HEK293T (cell line): ENCODE data around the gene PRDM15.

ENCODE experiments used
- CTCF ChIA-PET: fragments of 350-600 bp; formaldehyde crosslinking; extraction: SDS; loops from one replicate; lab custom pipeline; 2021; ENCODE audit warnings: antibody characterized with exemption, inconsistent platforms; lab: Yijun Ruan, JAX
- POLR2A ChIA-PET: fragments of 350-600 bp; formaldehyde crosslinking; extraction: SDS; loops from one replicate; lab custom pipeline; 2020; ENCODE audit warnings: antibody characterized with exemption, inconsistent platforms; lab: Yijun Ruan, JAX
- DNase-seq: peaks from one replicate; pipeline ENCODE4 v3.0.0; 2012; ENCODE audit warnings: mixed read lengths; ENCODE audit errors: extremely low spot score
- ARNT ChIP-seq: fragments of 450-650 bp; IDR thresholded peaks from 2 replicates; pipeline ENCODE4 v1.6.1; 2017; ENCODE audit warnings: mild to moderate bottlenecking
- BHLHE40 ChIP-seq: fragments of 450-650 bp; IDR thresholded peaks from 2 replicates; pipeline ENCODE4 v1.6.1; 2016; ENCODE audit warnings: mild to moderate bottlenecking, moderate library complexity, borderline replicate concordance
- CTBP1 ChIP-seq: fragments of 450-650 bp; IDR thresholded peaks from 2 replicates; pipeline ENCODE4 v1.6.1; 2016; ENCODE audit warnings: borderline replicate concordance
- ELF4 ChIP-seq: fragments of 450-650 bp; IDR thresholded peaks from 2 replicates; pipeline ENCODE4 v1.6.1; 2017; ENCODE audit warnings: antibody characterized with exemption
- FOXA1 ChIP-seq: fragments of 450-650 bp; IDR thresholded peaks from 2 replicates; pipeline ENCODE4 v1.6.1; 2016; ENCODE audit warnings: mild to moderate bottlenecking
- FOXK2 ChIP-seq: fragments of 450-650 bp; IDR thresholded peaks from 2 replicates; pipeline ENCODE4 v1.6.1; 2016; ENCODE audit warnings: mild to moderate bottlenecking
- FOXM1 ChIP-seq: fragments of 450-650 bp; IDR thresholded peaks from 2 replicates; pipeline ENCODE4 v1.6.1; 2017; ENCODE audit warnings: mild to moderate bottlenecking, borderline replicate concordance
- HDGF ChIP-seq: fragments of 450-650 bp; IDR thresholded peaks from 2 replicates; pipeline ENCODE4 v1.6.1; 2017; ENCODE audit warnings: antibody characterized with exemption, borderline replicate concordance
- L3MBTL2 ChIP-seq: fragments of 450-650 bp; conservative IDR thresholded peaks from 2 replicates; pipeline ENCODE4 v1.6.1; 2016; ENCODE audit warnings: mild to moderate bottlenecking
- LEF1 ChIP-seq: fragments of 450-650 bp; IDR thresholded peaks from 2 replicates; pipeline ENCODE4 v1.6.1; 2017; ENCODE audit warnings: mild to moderate bottlenecking, borderline replicate concordance
- NFRKB ChIP-seq: fragments of 450-650 bp; IDR thresholded peaks from 2 replicates; pipeline ENCODE4 v1.6.1; 2016; ENCODE audit warnings: mild to moderate bottlenecking, moderate library complexity
- PKNOX1 ChIP-seq: fragments of 450-650 bp; IDR thresholded peaks from 2 replicates; pipeline ENCODE4 v1.6.1; 2016
- SP1 ChIP-seq: fragments of 450-650 bp; IDR thresholded peaks from 2 replicates; pipeline ENCODE4 v1.6.1; 2017
- SUZ12 ChIP-seq: fragments of 450-650 bp; IDR thresholded peaks from 2 replicates; pipeline ENCODE4 v1.6.1; 2016; ENCODE audit warnings: mild to moderate bottlenecking
- TARDBP ChIP-seq: fragments of 450-650 bp; IDR thresholded peaks from 2 replicates; pipeline ENCODE4 v1.6.1; 2016
- ZNF384 ChIP-seq: fragments of 450-650 bp; IDR thresholded peaks from 2 replicates; pipeline ENCODE4 v1.6.1; 2016

Gene PRDM15

GRCh38 chr21:41884501-41885030 is 5.4 kb upstream of the PRDM15 start:
- POLR2A ChIA-PET: no interaction called here
- no peak for DNase-seq
- CTCF ChIA-PET: no interaction called here
- TF ChIP-seq FOXK2 (no peak), ZNF384 (no peak), ELF4 (no peak), TARDBP (no peak), NFRKB (no peak)

- CTCF ChIA-PET: no interaction called here
- TF ChIP-seq FOXM1 (no peak), L3MBTL2 (no peak), LEF1 (no peak), ELF4 (no peak), CTBP1 (no peak), SUZ12 (no peak), ARNT (no peak), PKNOX1 (no peak), FOXA1 (no peak), ZNF384 (no peak), BHLHE40 (no peak), NFRKB (no peak), FOXK2 (no peak)
- DNase-seq: no peak
- POLR2A ChIA-PET: no interaction called here
Observed at GRCh38 chr21:41883582-41883981, 4.4 kb upstream of the PRDM15 start.

- no peak for DNase-seq
- no peak for TF ChIP-seq FOXM1
- no peak for TF ChIP-seq HDGF
- TF ChIP-seq FOXK2: no peak
- no peak for TF ChIP-seq ZNF384
- no peak for TF ChIP-seq TARDBP
- TF ChIP-seq LEF1: no peak
- no peak for TF ChIP-seq PKNOX1
- no peak for TF ChIP-seq BHLHE40
- POLR2A ChIA-PET: interaction anchor here (1.6 kb wide), 1 partner anchor 17 kb away, joined by 5 read pairs; no protein-coding TSS in a partner anchor
- CTCF ChIA-PET: no interaction called here
Observed at GRCh38 chr21:41881051-41881450, 1.9 kb upstream of the PRDM15 start.

GRCh38 chr21:41880153-41880552 is 1.0 kb upstream of the PRDM15 start:
- TF ChIP-seq HDGF: no peak
- no peak for TF ChIP-seq FOXA1
- no peak for TF ChIP-seq LEF1
- no peak for TF ChIP-seq PKNOX1
- no peak for TF ChIP-seq BHLHE40
- no peak for TF ChIP-seq SP1
- TF ChIP-seq TARDBP: no peak
- no peak for TF ChIP-seq SUZ12
- no peak for TF ChIP-seq L3MBTL2
- DNase-seq: no peak
- POLR2A ChIA-PET: interaction anchor here (0.6 to 1.6 kb wide), 6 partner anchors 14 to 242 kb away, joined by 3 to 5 read pairs (median 3); no protein-coding TSS in a partner anchor
- CTCF ChIA-PET: interaction anchor here (0.7 kb wide), 1 partner anchor 228 kb away, joined by 3 read pairs; no protein-coding TSS in a partner anchor

GRCh38 chr21:41878831-41879189 is 334 bp downstream of the PRDM15 start:
- ChIA-PET CTCF (no interaction called here), POLR2A (interaction anchor here (1.1 kb wide), 1 partner anchor 15 kb away, joined by 3 read pairs; no protein-coding TSS in a partner anchor)
- peak; percentile 85 for DNase-seq
- TF ChIP-seq FOXM1 (peak; percentile 77; the same call in 1 of the 2 replicates), BHLHE40 (no peak), ZNF384 (no peak)

- CTCF ChIA-PET: interaction anchor here (0.5 to 1.0 kb wide), 5 partner anchors 44 to 489 kb away, joined by 3 to 4 read pairs (median 3); no protein-coding TSS in a partner anchor
- no peak for TF ChIP-seq BHLHE40
- peak; percentile 46 for TF ChIP-seq L3MBTL2
- peak; percentile 62 for DNase-seq
- POLR2A ChIA-PET: interaction anchor here (1.2 kb wide), 1 partner anchor 31 kb away, joined by 4 read pairs; no protein-coding TSS in a partner anchor
Observed at GRCh38 chr21:41877901-41878830, 978 bp downstream of the PRDM15 start.
